ENCODE measurements around the gene SMOC1. TPM values are rescaled to one million over a fixed set of nuclear protein-coding genes. Genes with fewer than 3 reads are reported as not detected.

Gene SMOC1
- total RNA-seq, 1 donor from 2014 or later, result 4.4 TPM

GRCh38 chr14:69891422-69891821 is 12.2 kb downstream of the SMOC1 start:
- no peak for DNase-seq
- intact Hi-C loops (cut with micrococcal nuclease), result no loop called here
- no peaks in the 10 kb centered on the region for H3K4me1 ChIP-seq

GRCh38 chr14:69895109-69895508 is 15.9 kb downstream of the SMOC1 start:
- intact Hi-C loops (cut with micrococcal nuclease), result no loop called here

More at GRCh38 chr14:69891422-69891821, 12.2 kb downstream of the SMOC1 start:
- TF ChIP-seq CTCF (IDR thresholded peaks at IDR 0.05; ENCODE audit: borderline replicate concordance), result no peak
- Histone ChIP-seq H3K4me3 (no peak overlapping the region), H3K27ac (replicated peaks) (no peak overlapping the region), H3K27me3 (ENCODE audit: low read depth) (peaks cover 58% of the 10 kb centered on the region), H3K36me3 (no peaks in the 10 kb centered on the region), H3K9me3 (replicated peaks) (peaks cover 20% of the 10 kb centered on the region)

DNA sequence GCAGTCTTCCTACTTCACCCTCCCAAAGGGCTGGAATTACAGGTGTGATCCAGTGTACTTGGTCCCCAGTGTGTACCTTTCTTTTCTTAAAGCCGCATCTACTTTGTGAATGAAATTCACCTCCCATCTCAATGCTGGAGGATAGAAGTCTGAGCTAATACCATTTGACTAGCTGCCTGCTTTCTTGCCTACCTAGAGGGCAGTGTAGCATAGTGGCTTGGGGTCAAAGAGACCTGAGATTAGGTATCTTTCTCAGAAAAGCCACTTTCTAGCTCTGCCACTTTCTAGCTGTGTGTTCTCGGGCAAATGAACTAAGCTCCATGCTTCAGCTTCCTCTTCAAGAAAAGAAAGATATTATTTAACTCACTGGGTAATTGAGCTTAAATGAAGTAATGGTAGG is 16.9 kb downstream of the SMOC1 start:
- intact Hi-C loops (cut with micrococcal nuclease), result no loop called here
- H3K27me3 ChIP-seq (ENCODE audit: low read depth), result peaks cover 33% of the 10 kb centered on the region

More at GRCh38 chr14:69895109-69895508, 15.9 kb downstream of the SMOC1 start:
- Histone ChIP-seq H3K4me3 (no peak overlapping the region), H3K27ac (replicated peaks) (no peak overlapping the region), H3K27me3 (ENCODE audit: low read depth) (peaks cover 40% of the 10 kb centered on the region), H3K36me3 (no peaks in the 10 kb centered on the region), H3K4me1 (no peaks in the 10 kb centered on the region), H3K9me3 (replicated peaks) (peaks cover 37% of the 10 kb centered on the region)
- TF ChIP-seq CTCF (IDR thresholded peaks at IDR 0.05; ENCODE audit: borderline replicate concordance), result no peak
- no peak for DNase-seq

DNA sequence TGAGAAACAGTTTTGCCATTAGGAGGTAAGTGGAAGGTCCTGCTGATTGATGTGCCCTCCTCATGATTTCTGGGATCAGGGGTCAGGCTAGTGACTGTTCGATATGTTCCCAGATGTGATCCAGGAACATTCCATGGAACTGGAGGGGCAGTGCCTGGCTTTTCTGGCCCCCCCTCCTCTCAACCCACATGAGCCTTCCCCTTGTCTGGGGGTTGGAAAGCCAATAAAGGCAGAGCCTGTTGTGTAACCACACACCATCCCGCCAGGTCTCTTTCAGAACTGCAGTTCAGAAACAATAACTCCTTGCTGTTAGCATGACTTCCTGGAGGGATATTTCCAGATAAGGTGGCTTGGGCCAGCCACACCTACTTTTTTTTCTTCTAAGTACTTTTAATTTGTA is 17.8 kb downstream of the SMOC1 start:
- Histone ChIP-seq H3K27me3 (ENCODE audit: low read depth) (peaks cover 28% of the 10 kb centered on the region), H3K9me3 (replicated peaks) (peaks cover 37% of the 10 kb centered on the region), H3K36me3 (no peaks in the 10 kb centered on the region), H3K27ac (replicated peaks) (no peak overlapping the region), H3K4me1 (no peaks in the 10 kb centered on the region), H3K4me3 (no peak overlapping the region)
- intact Hi-C loops (cut with micrococcal nuclease), result no loop called here
- no peak for TF ChIP-seq CTCF (IDR thresholded peaks at IDR 0.05; ENCODE audit: borderline replicate concordance)
- no peak for DNase-seq

More for the DNA sequence above, 16.9 kb downstream of the SMOC1 start:
- no peaks in the 10 kb centered on the region for H3K4me1 ChIP-seq
- no peak for DNase-seq
- H3K9me3 ChIP-seq (replicated peaks), result peaks cover 37% of the 10 kb centered on the region
- no peak overlapping the region for H3K27ac ChIP-seq (replicated peaks)
- TF ChIP-seq CTCF (IDR thresholded peaks at IDR 0.05; ENCODE audit: borderline replicate concordance), result no peak
- no peak overlapping the region for H3K4me3 ChIP-seq
- no peaks in the 10 kb centered on the region for H3K36me3 ChIP-seq

- intact Hi-C loops (cut with micrococcal nuclease), result no loop called here
- no peaks in the 10 kb centered on the region for H3K36me3 ChIP-seq
- H3K4me1 ChIP-seq, result no peaks in the 10 kb centered on the region
- peaks cover 15% of the 10 kb centered on the region for H3K27me3 ChIP-seq (ENCODE audit: low read depth)
- DNase-seq, result no peak
- peaks cover 36% of the 10 kb centered on the region for H3K9me3 ChIP-seq (replicated peaks)
- no peak for TF ChIP-seq CTCF (IDR thresholded peaks at IDR 0.05; ENCODE audit: borderline replicate concordance)
- no peak overlapping the region for H3K4me3 ChIP-seq
- no peak overlapping the region for H3K27ac ChIP-seq (replicated peaks)
Observed at GRCh38 chr14:69900603-69901002, 21.4 kb downstream of the SMOC1 start.

All from left ventricle myocardium inferior (tissue), 1 donor.